NCI-H748 (cell line): ENCODE measurements around the gene SYNE4.
"Not testable (repeated sequence)": the region's sequence is repeated elsewhere in the genome, so short reads cannot be mapped to it uniquely, and the experiment has no call there.

ENCODE experiments used
- DNase-seq: peaks from one replicate; lab custom pipeline; 2025; ENCODE audit not compliant: unreplicated experiment; lab: John Stamatoyannopoulos, UW

Gene SYNE4, protein sequence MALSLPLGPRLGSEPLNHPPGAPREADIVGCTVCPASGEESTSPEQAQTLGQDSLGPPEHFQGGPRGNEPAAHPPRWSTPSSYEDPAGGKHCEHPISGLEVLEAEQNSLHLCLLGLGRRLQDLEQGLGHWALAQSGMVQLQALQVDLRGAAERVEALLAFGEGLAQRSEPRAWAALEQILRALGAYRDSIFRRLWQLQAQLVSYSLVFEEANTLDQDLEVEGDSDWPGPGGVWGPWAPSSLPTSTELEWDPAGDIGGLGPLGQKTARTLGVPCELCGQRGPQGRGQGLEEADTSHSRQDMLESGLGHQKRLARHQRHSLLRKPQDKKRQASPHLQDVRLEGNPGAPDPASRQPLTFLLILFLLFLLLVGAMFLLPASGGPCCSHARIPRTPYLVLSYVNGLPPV

GRCh38 chr19:36008336-36008978 lies at the start of gene SYNE4:
Gene SYNE4 (minus strand): TSS chr19:36008813. CDS start chr19:36008681, 132 bp downstream.
- DNase-seq, result peak; percentile 45

GRCh38 chr19:36054733-36055686 lies 46.4 kb upstream of the SYNE4 start, which contains the start of gene WDR62:
Gene WDR62 (plus strand): TSS chr19:36054897. CDS start chr19:36054972, 75 bp downstream.
- DNase-seq, result peak; percentile 98

- peak; percentile 100 for DNase-seq
Measured at GRCh38 chr19:36054119-36054732, 45.6 kb upstream of the SYNE4 start, which contains the start of gene THAP8. Gene THAP8 (minus strand): TSS chr19:36054285. CDS start chr19:36054217, 68 bp downstream.

DNA sequence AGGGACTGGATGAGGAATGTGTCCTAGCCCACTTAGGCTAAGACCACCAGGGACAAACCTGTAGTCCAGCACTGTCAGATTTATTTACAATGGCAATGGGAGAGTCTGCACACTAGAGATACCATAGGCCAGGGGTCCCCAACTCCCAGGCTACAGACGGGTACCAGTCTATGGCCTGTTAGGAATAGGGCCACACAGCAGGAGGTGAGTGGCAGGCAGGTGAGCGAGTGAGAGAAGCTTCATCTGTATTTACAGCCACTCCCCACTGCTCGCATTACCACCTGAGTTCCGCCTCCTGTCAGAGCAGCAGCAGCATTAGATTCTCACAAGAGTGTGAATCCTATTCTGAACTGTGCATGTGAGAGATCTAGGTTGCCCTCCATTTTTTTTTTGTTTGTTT lies 43.0 kb upstream of the SYNE4 start:
- DNase-seq, result peak; percentile 54

- peak; percentile 65 for DNase-seq
Measured at GRCh38 chr19:36051236-36051635, 42.6 kb upstream of the SYNE4 start.

GRCh38 chr19:36049080-36049698 lies 40.6 kb upstream of the SYNE4 start:
- no peak for DNase-seq

GRCh38 chr19:36047835-36048234 lies 39.2 kb upstream of the SYNE4 start:
- no peak for DNase-seq

DNA sequence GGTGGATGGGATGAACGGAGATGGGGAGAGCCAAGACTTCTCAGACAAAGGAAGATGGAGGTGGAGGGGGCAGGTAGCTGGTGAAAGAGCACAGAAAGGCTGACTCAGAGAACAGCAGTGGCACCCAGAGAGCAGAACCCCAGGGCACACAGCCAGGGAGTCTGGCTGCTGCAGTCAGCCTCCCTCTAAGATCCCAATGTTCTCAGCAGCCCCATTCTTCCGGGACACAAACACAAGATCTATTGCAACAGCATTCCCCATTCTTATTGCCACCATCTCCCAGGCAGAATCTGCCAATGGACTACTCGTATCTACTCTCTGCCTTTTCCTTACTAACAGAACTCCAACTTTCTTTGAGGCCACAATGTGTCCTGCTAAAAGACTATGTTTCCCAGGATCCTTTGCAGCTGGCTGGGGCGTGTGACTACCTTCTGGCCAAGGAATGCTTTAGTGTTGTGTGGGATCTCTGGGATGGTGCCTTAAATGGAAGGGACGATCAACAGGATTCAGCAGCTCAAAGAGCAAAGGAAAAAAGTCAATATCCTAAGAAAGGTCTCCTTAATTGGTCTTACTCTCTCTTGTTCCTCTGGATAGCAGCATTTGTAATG lies 37.9 kb upstream of the SYNE4 start:
- DNase-seq, result no peak

GRCh38 chr19:36043952-36044351 lies 35.3 kb upstream of the SYNE4 start:
- DNase-seq, result no peak

GRCh38 chr19:36041831-36042230 lies 33.2 kb upstream of the SYNE4 start:
- no peak for DNase-seq

- not testable (repeated sequence) for DNase-seq
Measured at GRCh38 chr19:36041092-36041491, 32.5 kb upstream of the SYNE4 start.

GRCh38 chr19:36040495-36040894 lies 31.9 kb upstream of the SYNE4 start:
- no peak for DNase-seq

DNA sequence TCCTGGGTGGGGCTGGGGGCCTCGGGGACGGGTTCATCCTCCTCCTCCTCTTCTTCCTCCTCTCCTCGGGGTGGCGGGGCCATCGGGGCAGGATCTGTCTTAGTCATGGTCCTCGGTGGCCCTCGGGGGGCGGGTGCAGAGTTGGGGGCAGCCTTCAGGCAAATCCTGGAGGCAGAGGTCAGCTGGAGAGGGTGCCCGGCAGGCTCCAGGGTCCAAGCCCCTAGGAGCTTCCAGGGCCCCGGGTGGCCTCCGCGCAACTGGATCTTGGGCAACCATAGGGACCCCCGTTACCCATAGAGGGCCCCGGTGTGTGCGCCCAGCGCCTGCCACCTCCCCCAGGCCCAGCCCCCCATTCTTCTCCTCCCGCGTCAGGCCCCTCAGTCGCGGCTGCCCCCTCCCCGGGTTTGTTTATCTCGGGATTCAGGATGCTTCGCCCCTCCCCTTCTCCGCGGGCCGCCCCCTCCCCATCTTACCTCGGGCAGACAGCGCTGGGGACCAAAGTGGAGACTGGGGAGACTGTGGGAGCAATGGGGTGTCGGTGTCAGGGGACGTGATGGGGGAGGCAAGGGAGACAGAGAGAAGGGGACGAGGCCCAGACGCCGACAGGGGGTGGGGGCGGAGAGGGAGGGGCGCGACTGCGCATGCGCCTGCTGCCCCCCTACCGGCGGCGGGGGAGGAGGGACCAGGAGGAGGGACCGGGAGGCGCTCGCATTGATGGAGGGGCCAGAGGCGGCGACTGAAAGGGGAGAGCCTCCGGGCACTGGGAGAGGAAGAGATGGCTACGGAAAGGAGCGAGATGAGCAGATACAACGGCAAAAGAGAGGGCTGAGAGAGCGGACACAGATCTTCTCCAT lies 23.9 kb upstream of the SYNE4 start, which contains the start of gene CLIP3:
Gene CLIP3, minus strand, starts transcription at position 623 of the 854 bp plus-strand sequence. Its CDS starts 516 bp downstream, at position 107.
- peak; percentile 89 for DNase-seq

GRCh38 chr19:36031308-36031707 lies 22.7 kb upstream of the SYNE4 start:
- no peak for DNase-seq

DNA sequence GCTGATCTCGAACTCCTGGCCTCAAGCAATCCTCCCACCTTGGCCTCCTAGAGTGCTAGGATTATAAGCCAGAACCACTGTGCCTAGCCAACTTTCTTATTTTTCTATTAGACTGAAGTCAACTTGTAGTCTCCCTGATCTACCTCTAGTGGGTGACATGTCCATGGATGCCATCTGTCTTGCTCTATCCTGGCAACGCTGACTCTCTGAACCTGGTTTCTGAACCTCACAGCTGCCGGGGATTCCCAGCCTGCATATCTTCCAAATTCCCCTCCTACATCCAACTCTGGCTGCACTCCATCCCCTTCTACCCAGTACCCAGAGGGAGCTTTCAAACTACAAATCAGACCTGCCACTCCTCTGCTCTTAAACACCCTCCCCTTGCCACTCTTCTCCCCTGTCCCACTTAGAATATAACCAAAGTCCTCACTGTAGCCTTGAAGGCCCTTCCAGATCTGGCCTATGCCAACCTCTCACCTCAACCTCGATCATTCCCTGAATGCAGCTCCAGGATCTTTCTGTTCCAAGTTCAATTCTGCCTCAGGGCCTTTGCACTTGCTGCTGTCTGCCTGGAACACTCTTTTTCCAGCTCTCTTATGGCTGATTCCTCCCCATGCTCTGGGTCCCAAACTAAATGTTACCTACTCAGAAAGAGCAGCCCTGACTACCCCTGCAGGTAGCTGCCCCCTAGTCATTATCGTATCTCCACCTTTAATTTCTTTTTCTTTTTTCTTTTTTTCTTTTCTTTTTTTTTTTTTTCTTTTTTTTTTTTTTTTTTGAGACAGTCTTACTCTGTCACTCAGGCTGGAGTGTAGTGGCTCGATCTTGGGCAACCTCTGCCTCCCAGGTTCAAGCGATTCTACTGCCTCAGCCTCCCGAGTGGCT lies 21.9 kb upstream of the SYNE4 start:
- DNase-seq, result peak; percentile 14

- DNase-seq, result no peak
Measured at GRCh38 chr19:36028313-36029041, 19.9 kb upstream of the SYNE4 start.

DNA sequence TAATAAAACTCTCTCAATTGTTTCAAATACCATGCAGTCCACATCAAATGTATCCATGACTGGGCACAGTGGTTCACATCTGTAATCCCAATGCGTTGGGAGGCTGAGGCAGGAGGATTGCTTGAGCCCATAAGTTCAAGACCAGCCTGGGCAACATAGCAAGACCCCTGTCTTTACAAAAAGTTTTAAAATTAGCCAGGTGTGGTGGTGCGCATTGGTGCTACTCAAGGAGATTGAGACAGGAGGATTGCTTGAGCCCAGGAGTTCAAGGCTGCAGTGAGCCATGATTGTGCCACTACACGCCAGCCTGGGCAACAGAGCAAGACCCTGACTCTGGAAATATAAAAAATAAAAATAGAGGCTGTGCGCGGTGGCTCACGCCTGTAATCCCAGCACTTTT lies 19.1 kb upstream of the SYNE4 start:
- no peak for DNase-seq
